HG03354 (cell line): ENCODE data around the gene ZNF331.
"Not testable (repeated sequence)": the region's sequence is repeated elsewhere in the genome, so short reads cannot be mapped to it uniquely, and the experiment has no call there.

Experiments
- ATAC-seq: cut with Tn5 transposase; IDR thresholded peaks from one replicate; pipeline ENCODE4 v1.9.1; 2021; ENCODE audit warnings: mild to moderate bottlenecking; ENCODE audit not compliant: unreplicated experiment, poor library complexity, severe bottlenecking

Gene ZNF331

GRCh38 chr19:53537521-53538377, at the start of gene ZNF331:
TSS of gene ZNF331 (plus strand) at chr19:53538145. CDS start at chr19:53569377, 31,232 bp downstream.
- peak; percentile 75 for ATAC-seq

- ATAC-seq, result no peak
Observed at GRCh38 chr19:53492153-53492552, 45.8 kb upstream of the ZNF331 start.

- ATAC-seq, result not testable (repeated sequence)
Observed at GRCh38 chr19:53497311-53498023, 40.5 kb upstream of the ZNF331 start.

GRCh38 chr19:53498024-53498395, 39.9 kb upstream of the ZNF331 start:
- not testable (repeated sequence) for ATAC-seq

GRCh38 chr19:53503151-53503550, 34.8 kb upstream of the ZNF331 start:
- ATAC-seq, result not testable (repeated sequence)

GRCh38 chr19:53503671-53504364, 34.1 kb upstream of the ZNF331 start:
- ATAC-seq, result not testable (repeated sequence)

GRCh38 chr19:53504365-53504703, 33.6 kb upstream of the ZNF331 start:
- not testable (repeated sequence) for ATAC-seq

GRCh38 chr19:53504885-53505284, 33.1 kb upstream of the ZNF331 start:
- no peak for ATAC-seq

- no peak for ATAC-seq
Observed at GRCh38 chr19:53506728-53507127, 31.2 kb upstream of the ZNF331 start.

- no peak for ATAC-seq
Observed at GRCh38 chr19:53507523-53508442, 30.2 kb upstream of the ZNF331 start.

- ATAC-seq, result no peak
Observed at GRCh38 chr19:53509443-53509842, 28.5 kb upstream of the ZNF331 start.

GRCh38 chr19:53509845-53510244, 28.1 kb upstream of the ZNF331 start:
- no peak for ATAC-seq

GRCh38 chr19:53511357-53511756, 26.6 kb upstream of the ZNF331 start:
- ATAC-seq, result no peak

- ATAC-seq, result no peak
Observed at GRCh38 chr19:53511933-53512374, 26.0 kb upstream of the ZNF331 start.

- not testable (repeated sequence) for ATAC-seq
Observed at GRCh38 chr19:53515047-53515446, 22.9 kb upstream of the ZNF331 start.

GRCh38 chr19:53517114-53517741, 20.7 kb upstream of the ZNF331 start:
- ATAC-seq, result no peak

- no peak for ATAC-seq
Observed at GRCh38 chr19:53518121-53518520, 19.8 kb upstream of the ZNF331 start.

- no peak for ATAC-seq
Observed at GRCh38 chr19:53518716-53519115, 19.2 kb upstream of the ZNF331 start.

GRCh38 chr19:53519446-53519845, 18.5 kb upstream of the ZNF331 start:
- ATAC-seq, result no peak
